ENCODE measurements around the gene ZBED5.

DNA sequence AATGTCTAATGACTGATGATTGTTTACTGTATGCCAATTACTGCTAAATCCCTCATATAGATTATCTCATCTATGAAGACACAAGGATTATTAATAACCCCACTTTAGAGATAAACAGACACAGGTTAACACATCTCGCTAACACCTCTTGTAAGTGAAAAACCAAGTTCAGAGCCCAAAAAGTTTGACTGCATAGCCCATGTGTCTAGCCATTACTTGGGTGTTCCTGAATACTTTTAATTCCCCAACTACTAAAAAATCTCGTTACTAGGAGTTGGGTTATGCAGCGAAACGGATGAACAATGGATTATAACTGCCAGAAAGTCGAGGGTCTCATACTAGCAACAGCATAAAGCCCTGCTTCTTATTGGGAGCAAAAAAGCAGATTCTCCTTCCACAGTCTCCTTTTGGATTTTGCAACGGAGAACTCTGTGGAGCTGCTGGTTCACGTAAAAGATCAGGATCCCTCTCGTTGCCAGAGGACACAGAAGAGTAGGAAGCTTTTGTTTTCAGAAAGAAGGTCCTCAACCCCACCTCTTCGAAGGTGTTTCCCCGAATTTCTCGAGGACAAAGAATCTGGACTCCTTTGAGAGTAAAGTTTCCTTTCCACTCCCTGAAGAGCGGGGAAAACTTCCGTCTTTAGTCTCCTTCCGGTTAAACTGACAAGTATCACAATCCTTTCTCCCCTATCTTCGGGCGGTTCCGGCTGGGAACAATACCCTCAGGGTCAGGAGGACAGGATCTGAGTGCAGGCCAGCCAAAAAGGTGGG lies 979 bp downstream of the ZBED5 start:
- TF ChIP-seq EZH2phosphoT487 (IDR thresholded peaks at IDR 0.05; ENCODE audit: low read depth, severe bottlenecking, unreplicated experiment) = no peak
- TF ChIP-seq, protein P1, sequence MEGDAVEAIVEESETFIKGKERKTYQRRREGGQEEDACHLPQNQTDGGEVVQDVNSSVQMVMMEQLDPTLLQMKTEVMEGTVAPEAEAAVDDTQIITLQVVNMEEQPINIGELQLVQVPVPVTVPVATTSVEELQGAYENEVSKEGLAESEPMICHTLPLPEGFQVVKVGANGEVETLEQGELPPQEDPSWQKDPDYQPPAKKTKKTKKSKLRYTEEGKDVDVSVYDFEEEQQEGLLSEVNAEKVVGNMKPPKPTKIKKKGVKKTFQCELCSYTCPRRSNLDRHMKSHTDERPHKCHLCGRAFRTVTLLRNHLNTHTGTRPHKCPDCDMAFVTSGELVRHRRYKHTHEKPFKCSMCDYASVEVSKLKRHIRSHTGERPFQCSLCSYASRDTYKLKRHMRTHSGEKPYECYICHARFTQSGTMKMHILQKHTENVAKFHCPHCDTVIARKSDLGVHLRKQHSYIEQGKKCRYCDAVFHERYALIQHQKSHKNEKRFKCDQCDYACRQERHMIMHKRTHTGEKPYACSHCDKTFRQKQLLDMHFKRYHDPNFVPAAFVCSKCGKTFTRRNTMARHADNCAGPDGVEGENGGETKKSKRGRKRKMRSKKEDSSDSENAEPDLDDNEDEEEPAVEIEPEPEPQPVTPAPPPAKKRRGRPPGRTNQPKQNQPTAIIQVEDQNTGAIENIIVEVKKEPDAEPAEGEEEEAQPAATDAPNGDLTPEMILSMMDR (IDR thresholded peaks at IDR 0.05; ENCODE audit: poor library complexity) = no peak

All from hepatocyte (in vitro differentiated cells).